ENCODE results near the gene NRGN.

DNA sequence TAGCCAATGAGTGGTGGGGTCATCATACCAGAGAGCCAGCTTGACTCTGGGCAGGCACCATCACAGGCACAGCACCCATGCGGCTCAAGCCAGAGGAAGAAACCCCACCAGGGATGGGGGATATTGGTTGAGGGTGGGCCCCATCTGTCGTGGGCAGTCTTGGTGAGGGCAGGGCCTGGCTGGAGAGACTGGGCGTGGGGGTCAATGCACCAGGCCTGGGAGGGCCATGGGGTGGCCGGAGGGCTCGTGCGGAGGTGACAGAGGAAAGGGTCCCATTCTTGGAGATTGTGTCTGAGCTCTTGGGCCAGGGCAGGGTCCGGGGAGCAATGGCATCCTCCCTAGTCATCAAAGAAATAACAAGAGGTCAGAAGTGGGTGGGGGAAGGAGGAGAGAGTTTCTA lies 13.9 kb downstream of the NRGN start:
- TF ChIP-seq CTCF (IDR thresholded peaks at IDR 0.05) = no peak
- no peak for TF ChIP-seq POLR2A (IDR thresholded peaks at IDR 0.05)
- no peak for TF ChIP-seq POLR2AphosphoS5 (IDR thresholded peaks at IDR 0.05)
- no peak for TF ChIP-seq EP300 (IDR thresholded peaks at IDR 0.05)

Data from stomach (tissue), 4 donors.